Daoy (cell line): ENCODE measurements around the gene PYY. TPM values are rescaled to one million over a fixed set of nuclear protein-coding genes. Genes with fewer than 3 reads are reported as not detected.
A peak's percentile ranks its signal among the peaks of the same experiment; 100 is the strongest.
"Not testable (repeated sequence)": the region's sequence is repeated elsewhere in the genome, so short reads cannot be mapped to it uniquely, and the experiment has no call there.

ENCODE experiments used
- DNase-seq: peaks from one replicate; pipeline ENCODE4 v3.0.0-alpha.2; 2015; ENCODE audit warnings: low read depth
- total RNA-seq: library from RNA; depleted of rRNA; stranded (reverse); fragments of >200 nt; shearing (Covaris generic); gene quantifications from 2 replicates; pipeline ENCODE4 v1.2.3, GENCODE V29; 2014; rRNA removed

Gene PYY
- not detected in 2 replicates for total RNA-seq

DNA sequence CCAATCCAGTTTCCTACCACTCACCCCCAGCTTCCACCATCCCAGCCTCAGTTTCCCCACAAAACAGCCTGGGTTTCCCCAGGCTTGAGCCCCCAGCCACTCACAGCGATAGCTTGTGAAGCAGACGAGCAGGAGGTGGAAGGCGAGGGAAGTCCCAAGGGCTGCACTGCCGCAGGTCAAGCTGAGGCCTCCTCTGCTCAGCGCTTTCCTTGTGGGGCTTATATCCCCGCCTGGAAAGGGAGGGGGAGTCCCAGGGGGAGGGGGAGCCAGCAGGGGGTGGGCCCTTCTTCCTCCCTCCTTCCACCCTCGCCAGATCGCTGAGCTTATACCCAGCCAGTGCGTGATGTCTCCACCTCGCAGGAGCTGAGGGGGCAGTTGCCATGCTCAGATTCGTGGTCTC is at the start of gene PYY:
Gene PYY, minus strand, starts transcription at position 195 of the 400 bp plus-strand sequence. CDS start 457 bp downstream, outside the sequence.
- no peak for DNase-seq

GRCh38 chr17:44002141-44002848 is 48.6 kb upstream of the PYY start:
- peak; percentile 62 for DNase-seq

- DNase-seq = no peak
Measured at GRCh38 chr17:44001461-44001920, 47.8 kb upstream of the PYY start.

GRCh38 chr17:44000871-44001460 is 47.2 kb upstream of the PYY start:
- no peak for DNase-seq

DNA sequence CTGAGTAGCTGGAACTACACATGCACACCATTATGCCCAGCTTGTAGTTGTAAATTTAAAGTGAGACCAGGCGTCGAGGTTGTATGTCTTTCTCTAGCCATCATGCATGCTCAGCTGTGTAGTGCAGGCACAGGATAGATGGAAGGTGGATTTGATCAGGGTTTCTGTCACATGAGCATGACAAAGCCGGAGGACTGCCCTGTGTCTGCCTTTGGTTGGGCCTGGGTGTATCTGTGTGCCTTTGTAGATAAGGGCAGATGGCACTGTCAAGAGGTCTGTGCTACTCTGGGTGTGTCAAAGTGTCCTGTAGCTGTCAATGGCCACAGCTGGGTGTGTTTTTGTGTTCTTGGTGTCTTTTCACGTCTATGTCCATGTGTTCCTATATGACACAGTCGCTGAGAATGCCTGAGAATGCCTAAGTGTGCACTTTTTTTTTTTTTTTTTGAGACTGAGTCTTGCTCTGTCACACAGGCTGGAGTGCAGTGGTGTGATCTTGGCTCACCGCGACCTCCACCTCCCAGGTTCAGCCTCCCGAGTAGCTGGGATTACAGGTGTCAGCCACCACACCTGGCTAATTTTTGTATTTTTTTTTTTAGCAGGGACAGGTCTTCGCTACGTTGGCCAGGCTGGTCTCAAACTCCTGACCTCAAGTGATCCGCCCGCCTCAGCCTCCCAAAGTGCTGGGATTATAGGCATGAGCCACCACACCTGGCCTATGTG is 46.6 kb upstream of the PYY start:
- no peak for DNase-seq

DNA sequence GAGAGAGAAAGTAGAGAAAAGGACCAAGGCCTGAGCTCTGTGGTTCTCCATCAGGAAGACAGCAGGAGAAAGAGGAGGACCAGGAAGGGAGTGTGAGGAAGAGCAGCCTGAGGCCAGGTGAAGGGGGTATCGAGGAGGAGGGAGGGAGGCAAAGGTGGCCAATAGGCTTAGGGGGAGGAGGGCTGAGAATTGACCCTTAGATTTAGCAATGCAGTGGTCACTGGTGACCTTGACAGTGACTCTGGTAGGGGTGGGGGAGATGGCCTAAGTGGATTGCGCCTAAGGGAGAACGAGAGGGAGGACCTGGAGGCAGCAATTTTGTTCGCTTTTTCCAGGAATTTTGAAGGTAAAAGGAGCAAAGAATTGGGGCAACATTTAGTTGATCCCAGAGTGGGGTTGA is 45.3 kb upstream of the PYY start:
- no peak for DNase-seq

DNA sequence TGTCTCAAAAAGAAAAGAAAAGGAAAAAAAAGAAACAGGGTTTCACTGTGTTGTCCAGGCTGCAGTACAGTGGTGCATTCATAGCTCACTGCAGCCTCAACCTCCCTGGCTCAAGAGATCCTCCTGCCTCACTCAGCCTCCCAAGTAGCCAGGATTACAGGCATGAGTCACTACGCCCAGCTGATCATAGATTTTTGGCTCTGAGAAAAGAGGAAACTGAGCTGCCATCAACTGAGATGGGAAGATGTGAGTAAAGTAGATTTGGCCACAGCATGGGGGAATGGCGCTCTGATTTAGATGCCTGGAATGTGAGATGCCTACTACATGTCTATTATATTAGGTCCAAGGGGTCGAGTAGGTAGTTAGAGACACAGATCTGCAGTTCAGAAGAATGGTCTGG is 44.8 kb upstream of the PYY start:
- DNase-seq = peak; percentile 30

- DNase-seq = not testable (repeated sequence)
Measured at GRCh38 chr17:43997180-43997579, 43.4 kb upstream of the PYY start.

DNA sequence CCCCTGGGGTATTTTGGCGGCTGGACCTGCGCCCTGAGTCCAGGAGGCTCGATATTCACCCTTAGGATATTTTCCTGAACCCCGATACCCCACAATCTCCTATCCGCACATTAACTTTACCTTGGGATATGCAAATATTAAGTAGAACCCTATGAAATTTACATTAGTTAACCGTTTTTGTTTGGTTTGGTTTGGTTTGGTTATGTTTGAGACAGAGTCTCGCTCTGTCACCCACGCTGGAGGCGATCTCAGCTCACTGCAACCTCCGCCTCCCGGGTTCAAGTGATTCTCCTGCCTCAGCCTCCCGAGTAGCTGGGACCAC is 41.4 kb upstream of the PYY start:
- no peak for DNase-seq

- DNase-seq = peak; percentile 63
Measured at GRCh38 chr17:43994272-43995149, 40.8 kb upstream of the PYY start.

DNA sequence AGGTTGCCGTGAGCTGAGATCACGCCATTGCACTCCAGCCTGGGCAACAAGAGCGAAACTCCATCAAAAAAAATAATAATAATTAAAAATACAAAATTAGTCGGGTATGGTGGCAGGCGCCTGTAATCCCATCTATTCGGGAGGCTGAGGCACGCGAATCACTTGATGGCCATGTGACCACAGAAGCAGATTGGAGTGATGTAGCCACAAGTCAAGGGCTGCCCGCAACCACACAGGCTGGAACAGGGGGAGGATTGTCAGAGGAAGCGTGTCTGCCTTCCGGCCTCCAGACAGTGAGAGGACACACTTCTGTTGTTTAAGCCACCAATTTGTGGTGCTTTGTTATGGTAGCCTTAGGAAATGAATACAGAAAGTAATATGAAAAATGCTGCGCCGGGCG is 38.9 kb upstream of the PYY start:
- no peak for DNase-seq

DNA sequence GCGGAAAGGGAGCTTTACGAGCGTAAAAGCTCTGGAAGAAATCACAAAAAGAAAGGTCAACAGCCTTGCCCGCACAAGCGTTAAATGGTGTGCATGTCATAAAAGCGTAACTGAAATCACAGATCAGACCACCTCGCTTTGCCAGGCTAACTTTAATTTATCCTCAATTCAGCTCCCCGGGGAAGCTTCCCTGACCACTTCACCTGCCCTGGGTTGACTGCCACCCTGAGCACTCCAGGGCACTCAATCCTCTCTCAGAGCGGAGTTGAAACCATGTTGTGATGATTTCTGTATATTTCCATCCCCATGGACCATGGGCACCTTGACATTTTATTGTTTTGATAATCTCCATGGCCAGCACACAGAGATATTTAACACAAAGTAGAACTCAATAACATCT is 34.6 kb upstream of the PYY start:
- no peak for DNase-seq

DNA sequence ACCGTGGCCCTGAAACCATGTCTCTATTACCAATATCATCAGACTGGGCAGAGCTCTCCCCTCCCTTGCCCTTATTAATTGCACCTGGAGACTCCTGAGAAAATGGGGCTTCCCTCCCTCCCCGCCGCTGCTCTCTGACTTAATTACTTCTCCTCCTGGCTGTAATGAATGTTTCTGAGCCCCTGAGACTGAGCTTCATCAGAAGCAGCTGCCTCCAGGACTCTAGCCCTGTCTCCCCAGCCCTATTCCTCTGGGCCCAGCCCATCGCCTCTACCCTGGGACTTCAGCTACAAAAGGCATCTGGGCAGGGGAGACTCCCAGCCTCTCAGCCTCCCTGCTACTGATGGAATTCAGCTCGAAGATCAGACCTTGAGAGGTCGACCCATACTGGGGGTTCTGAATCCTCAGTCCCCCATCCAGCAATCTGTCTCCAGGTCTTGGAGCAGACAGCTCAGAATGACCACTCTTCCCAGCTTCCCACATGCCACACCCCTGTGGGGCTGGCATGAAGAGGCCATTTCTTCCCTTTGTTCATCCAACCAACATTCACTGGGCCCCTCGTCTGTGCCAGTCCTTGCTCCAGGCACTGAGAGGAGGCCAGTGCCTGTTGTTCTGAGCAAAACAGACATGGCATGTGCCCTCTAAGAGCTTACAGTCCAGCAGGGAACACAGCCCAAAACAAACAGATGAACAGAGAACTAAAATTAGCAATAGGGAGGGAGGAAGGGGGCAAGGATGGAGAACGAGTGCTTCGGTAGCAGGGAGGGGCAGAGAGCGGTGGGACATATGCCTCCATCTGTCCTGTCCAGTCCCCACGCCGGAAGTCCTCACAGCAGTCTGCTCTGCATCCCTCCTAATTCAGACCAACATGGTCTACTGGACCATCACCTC is 33.6 kb upstream of the PYY start:
- no peak for DNase-seq

- DNase-seq = no peak
Measured at GRCh38 chr17:43986225-43986981, 32.7 kb upstream of the PYY start.

DNA sequence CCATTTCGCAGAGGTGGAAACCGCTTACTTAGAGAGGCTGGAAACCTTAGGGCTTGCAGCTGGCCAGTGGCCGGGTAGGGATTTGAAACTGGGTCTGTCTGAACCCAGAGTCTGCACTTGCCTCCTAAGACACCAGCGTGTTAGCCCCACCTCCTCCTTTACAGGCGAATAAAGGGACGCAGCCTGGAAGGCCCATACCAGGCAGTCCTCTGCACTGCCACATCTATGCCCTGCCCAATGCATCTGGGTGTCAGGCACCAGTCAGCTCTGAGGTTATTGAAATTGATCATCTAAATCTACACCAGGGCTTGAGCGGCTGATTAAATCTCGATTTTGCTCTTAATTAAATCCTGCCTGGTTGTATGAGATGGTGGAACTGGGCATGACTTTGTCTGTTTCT is 30.8 kb upstream of the PYY start:
- DNase-seq = no peak

- DNase-seq = no peak
Measured at GRCh38 chr17:43983515-43984411, 30.0 kb upstream of the PYY start.

GRCh38 chr17:43983196-43983514 is 29.4 kb upstream of the PYY start:
- DNase-seq = no peak

DNA sequence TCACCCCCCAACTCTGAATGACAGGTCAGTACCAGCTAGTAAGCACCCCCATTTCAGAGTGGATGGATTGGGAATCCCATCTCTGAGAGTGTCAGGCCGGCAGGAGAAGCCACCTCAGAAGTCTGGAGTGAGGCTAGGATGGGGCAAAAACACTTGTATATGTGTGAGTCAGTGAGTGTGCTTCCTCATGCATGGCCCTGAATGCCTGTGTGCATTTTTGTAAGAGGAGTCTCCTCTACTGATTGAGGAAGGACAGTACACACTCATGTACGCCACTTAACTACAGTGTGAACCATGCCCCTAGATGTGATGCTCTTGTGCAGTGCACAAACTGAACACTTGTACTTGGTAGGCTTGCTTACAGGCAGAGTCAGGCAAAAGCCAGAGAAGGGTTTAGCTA is 28.4 kb upstream of the PYY start:
- no peak for DNase-seq

GRCh38 chr17:43979671-43980070 is 25.9 kb upstream of the PYY start:
- no peak for DNase-seq
